Fibroblast of lung (primary cell): ENCODE results near the gene DES. TPM values are rescaled to one million over a fixed set of nuclear protein-coding genes. Genes with fewer than 3 reads are reported as not detected.

ENCODE experiments used
- DNase-seq, 2 donors: peaks; one replicate each; pipeline versions ENCODE4 v3.0.0 to v3.0.0-alpha.2; 2010; ENCODE audit warnings: low read depth in 2 of 2
- H2AFZ ChIP-seq: 2 replicates; pipeline ENCODE4 v1.5.1; 2012; ENCODE audit warnings: low read length, control low read depth, inconsistent platforms
- H3K27ac ChIP-seq: 2 replicates; pipeline ENCODE4 v1.5.1; 2011; ENCODE audit warnings: low read length, control low read depth; ENCODE audit not compliant: insufficient read depth
- H3K27me3 ChIP-seq: 2 replicates; pipeline ENCODE4 v1.5.1; 2011; ENCODE audit warnings: mild to moderate bottlenecking, low read length; ENCODE audit not compliant: control insufficient read depth, insufficient read depth
- H3K36me3 ChIP-seq: 2 replicates; pipeline ENCODE4 v1.5.1; 2011; ENCODE audit warnings: low read length; ENCODE audit not compliant: control insufficient read depth, insufficient read depth
- H3K4me1 ChIP-seq: 2 replicates; pipeline ENCODE4 v1.5.1; 2011; ENCODE audit warnings: low read length; ENCODE audit not compliant: control insufficient read depth, insufficient read depth; ENCODE audit errors: extremely low read depth
- H3K4me2 ChIP-seq: 2 replicates; pipeline ENCODE4 v1.5.1; 2011; ENCODE audit warnings: low read length, control low read depth; ENCODE audit not compliant: insufficient read depth; ENCODE audit errors: extremely low read depth
- H3K4me3 ChIP-seq, 4 experiments: fragments of 200-600 bp in 1 of 4; sonication (generic) in 1 of 4; replicated peaks in 1 of 4; 2 replicates each; pipeline ENCODE4 v1.5.1; 2011 to 2016; ENCODE audit warnings: low read length in 4 of 4, low read depth in 3 of 4, mild to moderate bottlenecking in 3 of 4, control low read depth in 2 of 4, inconsistent platforms in 1 of 4, mixed read lengths in 1 of 4; ENCODE audit not compliant: insufficient read depth in 1 of 4; ENCODE audit errors: control extremely low read depth in 1 of 4
- H3K79me2 ChIP-seq: 2 replicates; pipeline ENCODE4 v1.5.1; 2012; ENCODE audit warnings: mild to moderate bottlenecking, low read length, inconsistent platforms; ENCODE audit not compliant: control insufficient read depth, insufficient read depth
- H3K9ac ChIP-seq: 2 replicates; pipeline ENCODE4 v1.5.1; 2011; ENCODE audit warnings: mild to moderate bottlenecking, low read length, control low read depth; ENCODE audit not compliant: insufficient read depth
- H3K9me3 ChIP-seq: 2 replicates; pipeline ENCODE4 v1.5.1; 2012; ENCODE audit warnings: low read depth, low read length; ENCODE audit not compliant: control insufficient read depth, insufficient read depth
- H4K20me1 ChIP-seq: 2 replicates; pipeline ENCODE4 v1.5.1; 2011; ENCODE audit warnings: low read length; ENCODE audit not compliant: control insufficient read depth, insufficient read depth; ENCODE audit errors: extremely low read depth
- EZH2 ChIP-seq: IDR thresholded peaks from 2 replicates; pipeline ENCODE4 v1.5.1; 2012; ENCODE audit warnings: low read length, control low read depth, mild to moderate bottlenecking; ENCODE audit errors: missing control alignments
- polyA plus RNA-seq, 2 donors: library from polyadenylated mRNA; depleted of rRNA in 1 of 2; stranded (reverse) in 1 of 2; unstranded in 1 of 2; fragments of >200 nt; gene quantifications; 2 replicates each; pipeline ENCODE4 v1.2.1, GENCODE V29; 2011 to 2012; ENCODE audit warnings: missing spikeins in 1 of 2
- total RNA-seq: library from RNA; depleted of rRNA; stranded (reverse); fragments of >200 nt; gene quantifications from 2 replicates; pipeline ENCODE4 v1.2.1, GENCODE V29; 2014
- TF ChIP-seq, protein P1 (sequence below), 2 donors: IDR thresholded peaks in 1 of 2; conservative IDR thresholded peaks in 1 of 2; 1 replicate in 1 of 2; 2 replicates in 1 of 2; pipeline ENCODE4 v1.5.1; 2011 to 2012; ENCODE audit warnings: low read length in 2 of 2, control low read depth in 1 of 2, inconsistent platforms in 1 of 2, low read depth in 1 of 2, mild to moderate bottlenecking in 1 of 2

DES gene
- total and polyA plus RNA-seq, 2 donors (not counting 1 experiment from before 2014, with no cell fraction given): 11.0 to 34.7 TPM

DNA sequence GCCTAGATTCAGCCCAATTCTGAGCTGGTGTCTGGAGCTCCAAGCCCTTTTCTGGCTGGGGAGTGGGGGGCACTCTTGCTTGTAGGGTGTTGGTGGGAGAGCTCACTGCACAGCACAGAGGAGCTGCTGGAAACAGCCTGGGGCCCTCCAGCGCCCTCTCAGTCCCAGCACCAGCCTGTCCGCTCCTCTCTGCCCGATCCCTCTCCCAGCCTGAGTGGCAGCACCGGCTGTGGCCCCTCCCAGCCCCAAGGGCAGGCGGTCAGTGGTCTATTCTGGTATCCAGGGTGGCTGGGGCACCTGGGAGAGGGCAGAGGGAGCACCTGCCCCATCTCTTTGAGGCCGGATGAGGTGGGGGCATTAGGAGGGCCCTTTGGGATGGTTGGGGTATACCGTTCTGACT is 13.2 kb upstream of the DES start:
- Histone ChIP-seq H3K27me3 (no peaks in the 10 kb centered on the region), H2AFZ (no peak overlapping the region), H3K9ac (no peak overlapping the region), H3K9me3 (no peaks in the 10 kb centered on the region), H3K27ac (no peak overlapping the region), H3K79me2 (no peaks in the 10 kb centered on the region), H3K36me3 (no peaks in the 10 kb centered on the region), H4K20me1 (no peaks in the 10 kb centered on the region), H3K4me1 (peaks cover 11% of the 10 kb centered on the region), H3K4me2 (no peak overlapping the region), H3K4me3 (no peak overlapping the region)
- DNase-seq: no peak
- TF ChIP-seq, protein P1, sequence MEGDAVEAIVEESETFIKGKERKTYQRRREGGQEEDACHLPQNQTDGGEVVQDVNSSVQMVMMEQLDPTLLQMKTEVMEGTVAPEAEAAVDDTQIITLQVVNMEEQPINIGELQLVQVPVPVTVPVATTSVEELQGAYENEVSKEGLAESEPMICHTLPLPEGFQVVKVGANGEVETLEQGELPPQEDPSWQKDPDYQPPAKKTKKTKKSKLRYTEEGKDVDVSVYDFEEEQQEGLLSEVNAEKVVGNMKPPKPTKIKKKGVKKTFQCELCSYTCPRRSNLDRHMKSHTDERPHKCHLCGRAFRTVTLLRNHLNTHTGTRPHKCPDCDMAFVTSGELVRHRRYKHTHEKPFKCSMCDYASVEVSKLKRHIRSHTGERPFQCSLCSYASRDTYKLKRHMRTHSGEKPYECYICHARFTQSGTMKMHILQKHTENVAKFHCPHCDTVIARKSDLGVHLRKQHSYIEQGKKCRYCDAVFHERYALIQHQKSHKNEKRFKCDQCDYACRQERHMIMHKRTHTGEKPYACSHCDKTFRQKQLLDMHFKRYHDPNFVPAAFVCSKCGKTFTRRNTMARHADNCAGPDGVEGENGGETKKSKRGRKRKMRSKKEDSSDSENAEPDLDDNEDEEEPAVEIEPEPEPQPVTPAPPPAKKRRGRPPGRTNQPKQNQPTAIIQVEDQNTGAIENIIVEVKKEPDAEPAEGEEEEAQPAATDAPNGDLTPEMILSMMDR (conservative IDR thresholded peaks at IDR 0.05 in 1 of 2, IDR thresholded peaks at IDR 0.05 in 1 of 2; ENCODE audit: low read depth in 1 of 2, low read length in 2 of 2): no peak
- TF ChIP-seq EZH2: no peak

DNA sequence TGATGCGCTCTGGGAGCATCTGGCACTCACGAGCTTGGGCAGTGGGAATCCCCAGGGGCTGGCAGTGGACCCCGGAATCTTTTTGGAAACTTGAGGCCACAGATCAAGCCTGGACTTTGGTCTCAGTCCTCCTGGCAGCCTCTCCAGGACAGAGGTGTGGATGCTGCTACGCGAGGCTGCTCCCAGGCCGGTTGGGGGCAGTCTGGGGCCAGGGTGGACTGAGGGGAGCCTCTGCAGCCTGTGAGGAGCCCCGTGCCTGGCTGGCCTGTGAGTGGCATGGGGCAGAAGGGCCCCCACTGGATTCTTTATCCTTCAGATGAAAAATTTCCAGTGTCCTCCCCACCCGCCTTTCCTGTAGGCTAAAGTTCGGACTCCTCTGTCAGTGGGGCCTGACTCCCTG is 12.7 kb upstream of the DES start:
- H3K9me3 ChIP-seq: no peaks in the 10 kb centered on the region
- no peaks in the 10 kb centered on the region for H3K27me3 ChIP-seq
- H3K79me2 ChIP-seq: no peaks in the 10 kb centered on the region
- H3K36me3 ChIP-seq: no peaks in the 10 kb centered on the region
- H4K20me1 ChIP-seq: no peaks in the 10 kb centered on the region
- H3K4me1 ChIP-seq: peaks cover 11% of the 10 kb centered on the region
- DNase-seq: no peak
- no peak overlapping the region for H3K9ac ChIP-seq
- TF ChIP-seq, protein P1 (conservative IDR thresholded peaks at IDR 0.05 in 1 of 2, IDR thresholded peaks at IDR 0.05 in 1 of 2; ENCODE audit: low read depth in 1 of 2, low read length in 2 of 2): peak in 1 of 2 donors; percentile 19
- TF ChIP-seq EZH2: no peak
- H2AFZ ChIP-seq: no peak overlapping the region
- H3K4me2 ChIP-seq: no peak overlapping the region
- H3K27ac ChIP-seq: no peak overlapping the region
- no peak overlapping the region for H3K4me3 ChIP-seq

DNA sequence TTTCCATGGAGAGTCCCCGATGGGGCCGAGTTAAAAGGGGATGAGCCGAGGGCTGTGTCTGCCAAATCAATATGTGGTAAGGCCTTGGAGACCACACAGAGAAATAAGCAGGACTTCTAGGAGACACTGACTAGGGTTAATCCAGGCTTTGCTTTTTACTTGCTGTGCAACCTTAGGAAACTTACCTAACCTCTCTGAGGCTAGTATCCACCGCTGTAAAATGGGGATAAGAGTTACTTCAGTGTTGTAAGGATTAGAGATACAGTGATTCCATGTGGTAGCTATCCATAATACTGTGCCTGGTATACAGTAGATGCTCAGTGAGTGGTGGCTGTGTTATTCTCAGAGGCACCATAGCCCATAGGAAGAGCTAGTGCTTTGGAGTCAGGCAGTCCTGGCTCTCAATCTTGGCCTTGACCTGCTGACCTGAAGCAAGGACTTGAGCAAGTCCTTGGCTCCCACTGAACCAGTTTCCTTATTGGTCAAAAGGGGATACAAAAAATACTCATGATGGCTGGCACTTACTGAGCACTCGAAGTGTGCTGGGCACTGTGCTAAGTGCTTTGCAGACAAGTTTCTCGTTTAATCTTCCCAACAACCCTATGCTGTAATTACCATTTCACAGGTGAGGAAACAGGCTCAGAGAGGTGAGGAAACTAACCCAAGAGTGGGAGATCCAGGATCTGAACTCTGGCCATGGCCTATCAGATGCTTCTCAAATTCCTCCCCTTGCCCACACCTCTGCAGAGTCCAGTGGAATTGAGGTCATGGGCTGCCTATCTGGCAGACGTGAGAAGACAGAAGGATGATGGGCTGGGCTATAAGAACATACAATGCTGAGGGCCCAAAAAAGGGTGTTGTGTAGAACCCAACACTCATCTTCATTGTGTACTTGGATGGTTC is 12.0 kb upstream of the DES start:
- TF ChIP-seq, protein P1 (conservative IDR thresholded peaks at IDR 0.05 in 1 of 2, IDR thresholded peaks at IDR 0.05 in 1 of 2; ENCODE audit: low read depth in 1 of 2, low read length in 2 of 2): no peak
- TF ChIP-seq EZH2: no peak
- no peaks in the 10 kb centered on the region for H3K27me3 ChIP-seq
- DNase-seq: no peak
- peak overlapping the region; percentile 23 for H3K4me2 ChIP-seq
- H4K20me1 ChIP-seq: no peaks in the 10 kb centered on the region
- no peaks in the 10 kb centered on the region for H3K79me2 ChIP-seq
- no peaks in the 10 kb centered on the region for H3K36me3 ChIP-seq
- H3K9ac ChIP-seq: no peak overlapping the region
- peak overlapping the region; percentile 92 for H3K27ac ChIP-seq
- H3K4me3 ChIP-seq: no peak overlapping the region
- no peaks in the 10 kb centered on the region for H3K9me3 ChIP-seq
- peak overlapping the region; percentile 46 for H2AFZ ChIP-seq
- H3K4me1 ChIP-seq: peaks cover 11% of the 10 kb centered on the region
